Measurements from ENCODE around the gene FAM53A.

DNA sequence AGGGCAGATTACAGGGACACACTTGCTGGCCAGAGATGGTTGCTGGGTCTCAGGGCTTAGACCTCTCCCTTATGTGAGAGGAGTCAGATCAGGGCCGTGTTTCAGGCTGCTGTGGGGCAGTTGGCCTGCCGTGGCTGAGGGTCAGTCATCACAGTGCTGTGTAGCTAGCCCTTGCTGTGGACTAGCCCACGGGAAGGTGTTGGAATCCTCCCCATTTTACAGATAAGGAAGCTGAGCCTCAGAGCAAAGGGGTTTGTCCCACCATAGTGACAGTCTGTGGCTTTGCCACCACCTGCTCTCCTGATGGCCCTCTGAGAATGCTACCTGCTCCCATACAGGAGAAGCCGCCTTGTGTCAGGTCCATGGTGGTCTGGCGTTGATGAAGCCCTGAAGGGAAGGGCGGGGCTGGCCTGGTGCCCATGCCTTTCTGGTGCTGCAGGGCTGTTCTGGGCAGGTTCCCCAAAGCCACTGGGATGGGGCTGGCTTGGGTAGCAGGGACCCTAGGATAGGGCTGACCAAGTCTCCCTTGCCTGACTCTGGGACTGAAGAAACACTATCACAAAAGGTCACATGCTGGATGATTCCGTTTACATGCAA is 2.4 kb upstream of the FAM53A start:
- TF ChIP-seq, protein P1, sequence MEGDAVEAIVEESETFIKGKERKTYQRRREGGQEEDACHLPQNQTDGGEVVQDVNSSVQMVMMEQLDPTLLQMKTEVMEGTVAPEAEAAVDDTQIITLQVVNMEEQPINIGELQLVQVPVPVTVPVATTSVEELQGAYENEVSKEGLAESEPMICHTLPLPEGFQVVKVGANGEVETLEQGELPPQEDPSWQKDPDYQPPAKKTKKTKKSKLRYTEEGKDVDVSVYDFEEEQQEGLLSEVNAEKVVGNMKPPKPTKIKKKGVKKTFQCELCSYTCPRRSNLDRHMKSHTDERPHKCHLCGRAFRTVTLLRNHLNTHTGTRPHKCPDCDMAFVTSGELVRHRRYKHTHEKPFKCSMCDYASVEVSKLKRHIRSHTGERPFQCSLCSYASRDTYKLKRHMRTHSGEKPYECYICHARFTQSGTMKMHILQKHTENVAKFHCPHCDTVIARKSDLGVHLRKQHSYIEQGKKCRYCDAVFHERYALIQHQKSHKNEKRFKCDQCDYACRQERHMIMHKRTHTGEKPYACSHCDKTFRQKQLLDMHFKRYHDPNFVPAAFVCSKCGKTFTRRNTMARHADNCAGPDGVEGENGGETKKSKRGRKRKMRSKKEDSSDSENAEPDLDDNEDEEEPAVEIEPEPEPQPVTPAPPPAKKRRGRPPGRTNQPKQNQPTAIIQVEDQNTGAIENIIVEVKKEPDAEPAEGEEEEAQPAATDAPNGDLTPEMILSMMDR (IDR thresholded peaks at IDR 0.05), result no peak
- TF ChIP-seq SREBF2 (IDR thresholded peaks at IDR 0.05) (no peak), CHD4 (IDR thresholded peaks at IDR 0.05; ENCODE audit: borderline replicate concordance) (no peak), RFX5 (IDR thresholded peaks at IDR 0.05) (no peak), CBX8 (IDR thresholded peaks at IDR 0.05) (no peak), CHD2 (IDR thresholded peaks at IDR 0.05; ENCODE audit: low read length, partially characterized antibody) (no peak), RNF2 (IDR thresholded peaks at IDR 0.05; ENCODE audit: borderline replicate concordance, low read depth) (no peak), EP300 (IDR thresholded peaks at IDR 0.05) (no peak), MAFK (IDR thresholded peaks at IDR 0.05; ENCODE audit: partially characterized antibody) (no peak)
- TF ChIP-seq, protein P2, sequence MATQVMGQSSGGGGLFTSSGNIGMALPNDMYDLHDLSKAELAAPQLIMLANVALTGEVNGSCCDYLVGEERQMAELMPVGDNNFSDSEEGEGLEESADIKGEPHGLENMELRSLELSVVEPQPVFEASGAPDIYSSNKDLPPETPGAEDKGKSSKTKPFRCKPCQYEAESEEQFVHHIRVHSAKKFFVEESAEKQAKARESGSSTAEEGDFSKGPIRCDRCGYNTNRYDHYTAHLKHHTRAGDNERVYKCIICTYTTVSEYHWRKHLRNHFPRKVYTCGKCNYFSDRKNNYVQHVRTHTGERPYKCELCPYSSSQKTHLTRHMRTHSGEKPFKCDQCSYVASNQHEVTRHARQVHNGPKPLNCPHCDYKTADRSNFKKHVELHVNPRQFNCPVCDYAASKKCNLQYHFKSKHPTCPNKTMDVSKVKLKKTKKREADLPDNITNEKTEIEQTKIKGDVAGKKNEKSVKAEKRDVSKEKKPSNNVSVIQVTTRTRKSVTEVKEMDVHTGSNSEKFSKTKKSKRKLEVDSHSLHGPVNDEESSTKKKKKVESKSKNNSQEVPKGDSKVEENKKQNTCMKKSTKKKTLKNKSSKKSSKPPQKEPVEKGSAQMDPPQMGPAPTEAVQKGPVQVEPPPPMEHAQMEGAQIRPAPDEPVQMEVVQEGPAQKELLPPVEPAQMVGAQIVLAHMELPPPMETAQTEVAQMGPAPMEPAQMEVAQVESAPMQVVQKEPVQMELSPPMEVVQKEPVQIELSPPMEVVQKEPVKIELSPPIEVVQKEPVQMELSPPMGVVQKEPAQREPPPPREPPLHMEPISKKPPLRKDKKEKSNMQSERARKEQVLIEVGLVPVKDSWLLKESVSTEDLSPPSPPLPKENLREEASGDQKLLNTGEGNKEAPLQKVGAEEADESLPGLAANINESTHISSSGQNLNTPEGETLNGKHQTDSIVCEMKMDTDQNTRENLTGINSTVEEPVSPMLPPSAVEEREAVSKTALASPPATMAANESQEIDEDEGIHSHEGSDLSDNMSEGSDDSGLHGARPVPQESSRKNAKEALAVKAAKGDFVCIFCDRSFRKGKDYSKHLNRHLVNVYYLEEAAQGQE (IDR thresholded peaks at IDR 0.05), result no peak

All from A549 (cell line).